NCI-H1417 treated with DMSO at 0.1 percent for 48 hours (cell line): ENCODE data around the gene LTBP1.
"Not testable (repeated sequence)": the region's sequence is repeated elsewhere in the genome, so short reads cannot be mapped to it uniquely, and the experiment has no call there.

Experiments used
- DNase-seq: peaks from one replicate; lab custom pipeline; 2025; lab: John Stamatoyannopoulos, UW

LTBP1 gene

DNA sequence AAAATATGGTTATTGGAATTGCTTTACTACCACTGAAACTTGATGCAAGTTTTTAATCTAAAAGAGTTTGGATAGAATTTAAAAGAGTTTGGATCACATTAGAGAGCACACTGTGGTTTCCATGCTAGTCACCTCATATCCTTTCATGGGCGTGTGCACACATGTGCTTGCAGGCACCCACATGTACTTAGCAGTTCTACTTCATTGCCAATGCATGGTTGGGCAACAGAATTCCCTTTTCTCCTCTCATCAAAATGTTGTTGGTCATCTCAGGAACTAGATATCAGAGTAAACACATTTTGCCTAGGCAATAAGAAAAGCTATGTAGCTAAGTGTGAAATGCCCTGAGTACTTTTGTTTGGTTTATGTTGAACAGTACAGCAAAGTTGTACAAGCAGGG, 275.6 kb downstream of the LTBP1 start:
- DNase-seq, result no peak

DNA sequence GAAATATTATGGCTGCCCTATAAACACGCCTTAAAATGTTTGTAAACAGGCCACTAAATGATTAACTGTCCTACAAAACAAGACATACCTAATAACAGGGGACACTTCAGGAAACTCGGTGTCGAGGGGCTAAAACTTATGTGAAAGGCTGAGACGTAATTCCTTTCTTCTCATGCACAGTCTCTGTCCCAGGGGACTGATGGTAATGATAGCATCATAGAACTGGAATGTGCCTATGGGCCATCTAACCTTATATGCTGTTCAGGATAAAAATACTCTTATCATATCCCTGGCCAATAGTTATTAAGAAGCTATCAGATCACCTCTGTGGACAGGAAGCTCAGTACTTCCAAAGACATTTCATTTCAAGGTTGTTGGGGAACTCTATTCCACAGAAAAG, 277.1 kb downstream of the LTBP1 start:
- no peak for DNase-seq

DNA sequence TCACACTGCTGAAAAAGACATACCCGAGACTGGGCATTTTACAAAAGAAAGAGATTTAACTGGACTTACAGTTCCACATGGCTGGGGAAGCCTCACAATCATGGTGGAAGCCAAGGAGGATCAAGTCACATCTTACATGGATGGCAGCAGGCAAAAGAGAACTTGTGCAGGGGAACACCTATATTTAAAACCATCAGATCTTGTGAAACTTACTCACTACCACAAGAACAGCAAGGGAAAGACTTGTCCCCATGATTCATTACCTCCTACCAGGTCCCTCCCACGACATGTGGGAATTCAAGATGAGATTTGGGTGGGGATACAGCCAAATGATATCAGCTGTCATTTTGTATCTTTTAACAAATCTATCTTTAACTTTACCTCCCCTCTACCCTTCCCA, 278.6 kb downstream of the LTBP1 start:
- no peak for DNase-seq

DNA sequence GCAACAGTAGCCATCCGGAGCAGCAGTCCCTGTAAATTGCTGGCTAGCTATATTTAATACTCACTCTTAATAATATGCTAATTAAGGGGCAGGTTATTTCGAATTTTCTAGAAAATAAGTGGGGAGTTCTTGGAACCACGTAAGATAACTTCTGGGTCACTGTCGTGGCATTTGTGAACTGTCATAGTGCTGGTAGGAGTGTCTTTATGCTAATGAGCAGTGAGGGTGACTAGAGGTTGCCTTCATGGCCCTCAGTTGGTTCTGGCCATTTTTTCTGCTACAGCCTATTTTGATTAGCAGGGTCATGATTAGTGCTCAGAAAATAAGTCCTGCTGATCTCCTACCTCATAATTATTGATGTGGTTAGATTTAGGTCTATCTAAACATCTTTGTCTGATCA, 279.8 kb downstream of the LTBP1 start:
- no peak for DNase-seq

DNA sequence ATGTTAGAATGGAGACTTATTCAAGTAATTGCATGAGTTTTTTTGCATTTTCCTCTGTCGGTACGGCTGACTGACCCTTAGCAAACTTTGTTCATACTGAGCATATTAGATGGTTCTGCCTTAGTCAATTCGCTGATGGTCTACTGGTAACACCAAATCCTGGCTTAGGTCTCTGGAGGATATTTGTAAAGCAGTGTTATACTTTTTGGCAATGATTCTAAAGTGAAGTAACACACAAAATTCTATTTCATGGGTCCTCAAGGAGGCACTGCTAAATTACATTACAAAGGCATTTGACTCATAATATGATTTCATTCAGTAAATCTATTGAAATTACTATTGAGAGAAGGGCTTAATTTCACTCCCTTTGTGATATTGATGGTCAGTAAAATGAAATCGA, 282.9 kb downstream of the LTBP1 start:
- no peak for DNase-seq

DNA sequence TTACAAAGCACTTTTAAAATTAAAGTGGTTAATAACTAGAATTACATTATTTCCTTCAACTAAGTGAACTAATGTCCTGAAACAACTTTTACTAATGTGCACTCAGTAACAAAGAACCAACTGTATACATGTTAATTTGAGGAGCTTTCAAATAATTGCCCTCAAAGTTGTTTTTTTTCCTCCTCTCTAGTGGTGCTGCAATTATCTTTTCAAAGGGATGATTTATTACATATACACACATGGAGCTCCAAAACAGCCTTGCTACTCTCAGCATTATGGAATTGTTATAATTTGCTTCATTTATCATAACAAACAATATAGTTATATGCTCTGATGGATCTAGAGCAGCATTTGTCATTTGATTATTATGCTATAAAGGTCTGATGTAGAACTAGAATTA, 283.4 kb downstream of the LTBP1 start:
- peak; percentile 96 for DNase-seq

DNA sequence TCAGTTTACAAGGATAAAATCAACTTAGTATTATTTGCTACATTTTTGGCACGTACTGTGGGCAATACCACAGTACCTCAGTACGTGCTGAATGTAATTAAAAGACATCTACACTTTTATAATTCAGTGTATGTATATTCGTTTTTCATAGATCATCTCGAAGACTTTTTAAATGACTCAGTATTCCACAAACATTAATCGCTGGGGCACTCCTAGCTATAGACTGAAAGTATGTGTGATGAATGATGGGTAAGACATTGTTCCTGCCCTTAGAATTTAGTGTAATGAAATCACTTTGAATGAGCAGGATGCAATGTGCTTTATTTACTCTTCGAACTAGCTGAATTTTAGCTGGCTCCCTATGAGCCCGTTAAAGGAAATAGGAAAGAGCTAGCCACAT, 284.1 kb downstream of the LTBP1 start:
- no peak for DNase-seq

DNA sequence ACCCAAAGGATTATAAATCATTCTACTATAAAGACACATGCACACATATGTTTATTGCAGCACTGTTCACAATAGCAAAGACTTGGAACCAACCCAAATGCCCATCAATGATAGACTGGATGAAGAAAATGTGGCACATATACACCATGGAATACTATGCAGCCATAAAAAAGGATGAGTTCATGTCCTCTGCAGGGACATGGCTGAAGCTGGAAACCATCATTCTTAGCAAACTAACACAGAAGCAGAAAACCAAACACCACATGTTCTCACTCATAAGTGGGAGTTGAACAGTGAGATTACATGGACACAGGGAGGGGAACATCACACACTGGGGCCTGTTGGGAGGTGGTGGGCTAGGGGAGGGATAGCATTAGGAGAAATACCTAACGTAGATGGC, 288.8 kb downstream of the LTBP1 start:
- not testable (repeated sequence) for DNase-seq

DNA sequence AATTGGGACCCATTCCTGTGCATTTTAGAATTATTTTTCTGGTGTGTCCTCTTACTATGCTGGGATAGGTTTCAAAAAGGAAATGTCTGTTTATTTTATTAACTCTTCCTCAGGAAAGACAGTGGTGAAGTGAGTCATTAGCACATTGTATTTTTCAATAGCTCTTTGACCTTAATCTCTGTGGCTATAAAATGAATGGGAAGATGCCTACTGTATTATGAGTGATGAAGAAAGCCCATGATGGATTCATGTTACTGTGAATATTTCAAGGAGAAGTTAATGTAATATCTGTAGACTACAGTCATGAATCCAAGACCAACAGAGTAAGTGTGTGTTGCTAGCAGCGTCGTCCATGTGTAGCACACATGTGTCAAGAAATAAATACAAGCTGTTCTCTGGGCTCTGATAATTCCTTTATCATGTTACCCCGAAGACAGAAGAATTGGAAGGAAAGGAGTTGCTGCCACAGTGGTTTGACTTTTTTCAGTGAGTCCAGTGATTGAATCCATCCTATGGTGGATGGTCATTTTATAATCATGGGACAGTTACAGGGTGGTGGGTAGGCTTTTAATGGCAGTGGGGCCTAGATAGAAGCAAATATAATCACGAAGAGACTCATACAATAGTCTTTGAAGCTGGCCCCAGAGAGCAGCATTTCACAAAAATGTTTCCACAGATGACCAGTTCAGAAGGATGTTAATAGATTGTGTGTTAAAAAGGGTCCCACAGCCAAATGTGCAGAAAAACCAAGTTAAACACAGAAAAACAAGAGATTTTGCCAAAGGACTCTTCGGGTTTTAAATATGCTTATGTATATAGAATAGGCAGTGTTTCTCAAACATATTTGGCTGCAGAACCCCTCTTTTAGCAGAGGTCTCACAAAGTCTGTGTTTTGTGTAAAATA, 290.0 kb downstream of the LTBP1 start:
- no peak for DNase-seq

DNA sequence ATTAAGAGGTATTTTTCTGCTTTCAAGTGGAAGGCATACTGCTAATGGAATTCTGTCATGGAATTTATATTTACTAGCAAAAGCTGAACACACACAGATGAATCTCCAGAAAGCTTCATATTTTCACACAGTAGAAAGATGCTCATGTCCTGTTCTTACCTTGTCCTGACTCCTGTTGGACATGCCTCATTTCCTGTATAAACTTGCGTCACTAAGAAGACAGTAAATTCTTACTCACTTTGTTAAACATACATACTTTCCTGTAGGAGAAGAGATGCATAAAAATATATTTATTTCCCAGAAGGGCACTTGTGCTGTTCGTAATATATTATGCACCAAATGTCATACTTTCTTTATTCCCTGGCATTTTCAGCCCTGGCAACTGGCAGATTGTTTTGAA, 291.4 kb downstream of the LTBP1 start:
- no peak for DNase-seq

DNA sequence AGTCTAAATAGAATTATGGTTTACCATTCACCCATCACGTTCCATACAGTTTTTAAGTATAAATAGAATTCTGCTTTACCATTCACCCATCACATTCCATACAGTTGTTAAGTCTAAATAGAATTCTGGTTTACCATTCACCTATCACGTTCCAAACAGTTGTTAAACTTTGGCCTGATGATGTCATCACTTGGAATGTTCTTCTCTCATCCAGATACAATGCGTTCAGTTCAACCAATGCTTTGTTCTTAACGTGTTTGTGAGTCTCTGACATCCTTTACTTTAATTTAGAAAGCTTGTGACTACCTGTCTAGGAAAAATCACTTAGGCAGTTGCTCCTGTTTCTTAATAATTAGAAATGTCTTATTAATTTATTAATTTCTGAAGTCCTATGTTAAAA, 293.4 kb downstream of the LTBP1 start:
- DNase-seq, result no peak

DNA sequence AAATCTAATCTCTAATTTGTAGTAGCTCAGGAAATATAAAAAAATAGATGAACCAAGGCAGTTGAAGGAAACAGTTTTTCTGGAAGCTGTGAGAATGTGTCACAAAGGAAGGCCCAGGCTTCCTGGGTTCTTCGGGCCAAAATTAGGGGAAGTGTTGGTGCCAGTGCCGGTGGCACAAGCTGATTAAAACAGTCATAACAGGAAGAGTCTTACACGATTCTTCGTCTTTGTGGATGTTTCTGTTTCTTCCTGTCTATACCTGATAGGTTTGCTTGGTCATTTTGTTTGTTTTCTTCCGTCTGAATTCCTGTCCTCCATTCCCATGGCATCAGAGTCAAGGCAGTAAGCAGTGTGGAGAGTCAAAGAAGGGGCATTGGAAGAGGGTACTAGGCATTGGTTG, 294.3 kb downstream of the LTBP1 start:
- no peak for DNase-seq

DNA sequence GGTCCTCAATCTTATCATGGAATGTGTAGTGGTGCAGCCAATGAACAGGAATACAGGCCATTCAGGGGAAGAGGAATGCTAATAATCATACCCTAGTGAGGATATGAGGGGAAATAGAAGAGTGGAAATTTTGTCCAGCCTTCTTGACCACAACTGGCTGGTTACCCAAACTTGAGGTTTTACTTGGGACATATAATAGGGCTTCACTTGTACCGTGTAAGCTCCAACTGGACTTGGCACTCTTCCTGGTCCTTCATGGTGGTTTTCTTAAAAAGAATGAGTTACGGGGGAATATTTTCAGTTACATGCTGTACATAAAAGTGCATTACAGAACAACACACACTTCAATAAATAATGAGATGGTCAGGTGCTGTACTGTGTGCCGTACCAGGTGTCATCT, 294.8 kb downstream of the LTBP1 start:
- DNase-seq, result no peak

DNA sequence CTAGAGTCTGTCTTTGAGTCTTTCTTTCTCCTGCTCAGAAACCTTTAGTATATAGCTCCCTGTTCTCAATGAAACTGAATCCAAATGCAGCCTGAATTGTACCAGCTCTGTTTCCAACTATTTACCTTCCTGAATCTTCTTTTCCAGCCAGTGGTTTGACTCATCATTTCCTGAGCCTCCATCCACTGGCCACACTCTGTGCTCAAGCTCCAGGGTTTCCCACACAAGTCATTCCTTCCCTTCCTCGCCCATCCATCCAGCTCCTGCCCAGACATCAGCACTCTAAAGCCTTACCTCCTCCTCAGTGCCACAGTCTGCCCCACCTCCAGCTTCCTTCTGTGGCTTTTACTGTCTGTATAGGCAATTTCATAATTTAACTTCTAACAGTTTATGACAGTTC, 296.1 kb downstream of the LTBP1 start:
- no peak for DNase-seq

DNA sequence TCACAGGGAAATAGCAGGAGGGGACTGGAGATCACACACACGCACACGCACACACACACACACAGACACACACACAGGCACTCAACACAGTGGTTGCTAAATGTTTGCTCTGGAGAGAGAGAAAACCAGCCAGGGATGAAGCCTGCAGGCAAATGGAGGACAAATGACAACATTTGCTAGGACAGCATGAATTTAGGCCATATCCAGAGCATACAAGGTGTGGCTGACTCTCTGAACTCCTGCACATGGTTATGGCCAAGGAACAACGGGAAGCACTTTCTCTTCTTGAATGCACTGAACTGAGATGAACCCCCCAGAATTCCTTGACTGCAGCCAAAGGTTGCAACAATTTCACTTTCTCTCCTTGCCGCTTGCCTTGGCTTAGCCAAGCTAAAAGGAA, 299.7 kb downstream of the LTBP1 start:
- no peak for DNase-seq

DNA sequence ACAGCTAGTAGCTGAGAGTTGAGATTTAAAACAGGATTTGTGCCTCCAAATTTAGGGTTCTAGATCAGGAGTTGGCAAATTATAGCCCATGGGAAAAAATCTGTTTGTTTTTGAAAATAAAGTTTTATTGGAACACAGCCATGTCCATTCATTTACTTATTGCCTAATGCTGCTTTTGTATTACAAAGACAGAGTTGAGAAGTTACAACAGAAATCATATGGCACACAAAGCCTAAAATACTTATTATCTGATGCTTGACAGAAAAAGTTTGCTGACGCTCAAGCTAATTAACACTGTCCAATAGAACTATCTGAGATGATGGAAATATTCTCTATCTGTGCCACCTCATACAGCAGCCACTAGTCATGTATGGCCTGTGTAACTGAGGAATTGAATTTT, 300.6 kb downstream of the LTBP1 start:
- DNase-seq, result no peak

DNA sequence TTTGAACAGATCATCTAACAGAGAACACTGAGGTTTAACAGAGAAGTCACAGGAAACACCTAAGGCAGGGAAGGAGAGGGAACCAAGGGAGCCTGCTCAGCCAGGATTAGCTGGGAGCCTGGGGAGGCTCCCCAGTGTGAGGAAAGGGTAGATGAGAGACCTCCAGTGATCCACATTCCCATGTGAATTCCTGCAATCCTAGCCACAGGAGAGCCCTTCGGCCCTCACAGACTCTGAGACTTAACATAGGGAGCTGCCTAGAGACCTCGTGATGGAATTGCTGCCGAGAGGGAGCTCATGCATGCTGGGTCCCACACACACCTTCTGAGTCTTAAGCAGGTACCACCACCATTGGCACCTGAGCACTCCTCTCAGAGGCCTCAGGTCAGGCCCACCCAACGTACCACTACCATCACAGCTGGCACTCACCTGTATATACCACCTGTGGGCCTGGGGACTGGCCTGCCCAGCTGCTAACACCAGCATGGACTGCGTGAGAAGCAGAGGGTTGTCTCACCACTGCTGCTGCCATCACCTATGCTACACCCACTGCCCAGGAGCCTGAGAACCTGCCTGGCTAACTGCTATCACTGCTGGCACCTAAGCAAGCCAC, 303.8 kb downstream of the LTBP1 start:
- DNase-seq, result no peak

DNA sequence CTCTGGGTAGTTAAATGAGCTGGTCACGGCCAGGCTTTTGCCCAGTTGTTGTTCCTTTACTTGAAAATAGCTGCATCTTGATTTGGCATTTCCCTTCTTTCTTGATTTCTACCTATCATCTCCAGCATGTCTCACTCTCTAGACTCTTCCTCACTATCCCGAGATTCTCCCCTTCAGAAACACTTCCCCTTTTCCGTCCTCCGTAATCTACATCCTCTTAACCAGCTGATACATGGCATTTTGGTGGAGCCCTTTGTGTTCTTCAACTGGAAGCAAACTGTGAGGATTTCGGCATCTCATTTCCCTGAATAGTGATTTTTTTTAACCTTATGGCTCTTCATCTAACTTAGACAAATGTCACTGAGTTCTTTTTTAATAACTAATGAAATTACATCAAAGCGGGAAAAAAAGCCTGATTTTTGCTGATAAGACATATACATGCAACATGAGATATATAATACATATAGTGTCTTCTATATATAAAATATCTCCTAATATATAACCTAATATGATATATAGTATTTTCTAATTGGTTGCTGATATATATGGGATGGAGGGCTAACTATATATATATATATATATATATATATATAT, 309.5 kb downstream of the LTBP1 start:
- no peak for DNase-seq

DNA sequence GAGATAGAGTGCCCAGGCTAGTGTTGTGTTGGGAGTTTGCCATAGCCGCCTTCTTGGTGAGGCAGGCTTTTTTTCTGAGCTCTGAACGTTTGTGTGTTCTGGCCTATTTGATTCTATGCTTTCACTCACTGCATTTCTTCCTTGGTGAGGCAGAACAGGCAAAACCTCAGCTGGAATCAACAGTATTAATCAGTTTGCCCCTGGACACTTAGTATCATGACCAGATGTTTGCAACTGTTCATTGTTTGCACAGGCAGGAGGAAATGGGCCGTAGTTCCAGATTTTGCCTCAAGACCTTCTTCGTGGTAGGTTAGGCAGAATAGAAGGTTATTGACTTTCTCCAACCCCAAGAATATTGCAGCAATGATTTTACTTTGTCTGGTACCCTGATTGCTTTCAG, 311.6 kb downstream of the LTBP1 start:
- no peak for DNase-seq

DNA sequence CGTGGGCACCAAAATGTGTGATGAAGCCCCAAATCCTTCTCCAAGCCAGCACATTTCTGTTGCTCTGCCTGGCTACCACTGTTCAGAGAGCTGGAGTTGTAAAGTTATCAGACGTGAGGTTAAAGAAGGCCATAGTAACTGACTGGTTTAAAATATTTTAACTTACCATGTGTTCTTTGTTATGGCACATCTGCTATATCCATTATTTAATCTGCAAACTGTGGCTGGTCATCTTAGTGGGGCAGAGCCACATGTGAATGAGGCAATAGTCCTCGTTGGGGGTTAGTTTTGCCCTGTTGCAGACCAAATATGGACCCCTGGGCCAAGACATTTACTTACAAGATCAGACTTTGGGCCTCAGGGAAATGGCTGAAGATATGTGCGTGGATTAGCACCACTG, 315.3 kb downstream of the LTBP1 start:
- no peak for DNase-seq

DNA sequence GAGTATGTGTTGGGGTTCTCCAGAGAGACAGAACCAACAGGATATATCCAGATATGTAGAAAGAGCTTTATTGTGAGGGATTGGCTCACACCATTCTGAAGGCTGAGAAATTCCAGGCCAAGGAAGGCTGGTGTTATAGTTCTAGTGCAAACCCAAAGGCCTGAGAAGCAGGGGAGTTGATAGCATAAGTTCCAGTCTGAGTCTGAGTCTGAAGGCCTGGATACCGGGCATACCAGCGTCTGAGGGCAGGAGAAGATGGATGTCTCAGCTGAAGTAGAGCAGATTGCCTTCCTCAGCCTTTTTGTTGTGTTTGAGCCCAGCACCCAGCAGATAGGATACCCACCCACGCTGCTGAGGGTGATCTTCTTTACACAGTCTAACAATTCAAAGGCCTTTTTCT, 318.0 kb downstream of the LTBP1 start:
- DNase-seq, result no peak

DNA sequence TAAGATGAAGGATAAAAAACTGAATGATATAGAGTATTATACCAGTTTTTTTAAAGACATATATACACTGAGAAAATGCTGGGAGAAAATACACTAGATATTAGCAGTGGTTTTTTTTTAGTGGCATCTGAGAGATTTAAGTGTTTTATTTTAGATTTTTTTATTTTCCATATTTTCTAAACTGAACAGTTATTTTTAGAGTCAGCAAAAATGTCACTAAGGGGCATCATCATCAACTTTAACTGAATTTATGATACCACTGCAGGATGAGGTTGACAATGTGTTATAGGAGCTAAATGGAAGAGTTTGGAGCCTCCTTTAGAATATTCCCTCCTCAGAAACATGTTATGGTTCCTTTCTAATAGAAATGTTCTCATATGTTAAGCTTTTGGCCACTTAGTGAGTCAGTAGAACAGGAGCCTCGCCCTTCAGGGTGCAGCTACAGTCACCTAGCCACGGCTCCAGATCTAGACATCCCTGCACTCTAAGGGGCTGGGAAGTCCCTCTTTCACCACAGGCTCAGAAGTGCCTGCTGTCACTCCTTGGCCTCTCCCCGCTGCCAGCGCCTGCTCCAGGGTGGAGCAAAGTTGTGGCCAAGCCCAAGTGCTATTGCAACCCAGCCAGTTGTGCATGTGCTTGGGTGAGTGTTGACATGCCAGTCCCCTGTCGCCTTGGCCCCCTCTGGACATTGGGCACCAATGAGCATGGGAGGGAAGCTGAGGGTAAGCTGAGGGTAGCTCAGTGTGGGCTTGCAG, 319.0 kb downstream of the LTBP1 start:
- no peak for DNase-seq

DNA sequence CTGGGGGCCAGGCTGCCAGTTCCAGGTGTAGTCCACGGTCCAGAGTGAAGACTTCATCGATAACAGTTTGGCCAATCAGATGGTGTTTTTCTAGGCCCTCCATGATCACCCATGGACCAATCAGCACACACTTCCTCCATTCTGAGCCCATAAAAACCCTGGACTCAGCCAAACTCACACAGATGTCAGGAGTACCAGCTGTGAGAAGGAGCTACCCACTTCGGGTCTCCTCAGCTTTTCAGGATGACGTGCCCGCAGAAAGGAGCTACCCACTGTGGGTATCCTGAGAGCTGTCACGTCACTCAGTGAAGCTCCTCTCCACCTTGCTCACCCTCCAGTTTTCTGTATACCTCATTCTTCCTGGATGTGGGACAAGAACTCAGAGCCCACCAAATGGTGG, 319.7 kb downstream of the LTBP1 start:
- DNase-seq, result no peak
